ENCODE measurements around the gene PDS5B.
"Not testable (repeated sequence)": the region's sequence is repeated elsewhere in the genome, so short reads cannot be mapped to it uniquely, and the experiment has no call there.

DNA sequence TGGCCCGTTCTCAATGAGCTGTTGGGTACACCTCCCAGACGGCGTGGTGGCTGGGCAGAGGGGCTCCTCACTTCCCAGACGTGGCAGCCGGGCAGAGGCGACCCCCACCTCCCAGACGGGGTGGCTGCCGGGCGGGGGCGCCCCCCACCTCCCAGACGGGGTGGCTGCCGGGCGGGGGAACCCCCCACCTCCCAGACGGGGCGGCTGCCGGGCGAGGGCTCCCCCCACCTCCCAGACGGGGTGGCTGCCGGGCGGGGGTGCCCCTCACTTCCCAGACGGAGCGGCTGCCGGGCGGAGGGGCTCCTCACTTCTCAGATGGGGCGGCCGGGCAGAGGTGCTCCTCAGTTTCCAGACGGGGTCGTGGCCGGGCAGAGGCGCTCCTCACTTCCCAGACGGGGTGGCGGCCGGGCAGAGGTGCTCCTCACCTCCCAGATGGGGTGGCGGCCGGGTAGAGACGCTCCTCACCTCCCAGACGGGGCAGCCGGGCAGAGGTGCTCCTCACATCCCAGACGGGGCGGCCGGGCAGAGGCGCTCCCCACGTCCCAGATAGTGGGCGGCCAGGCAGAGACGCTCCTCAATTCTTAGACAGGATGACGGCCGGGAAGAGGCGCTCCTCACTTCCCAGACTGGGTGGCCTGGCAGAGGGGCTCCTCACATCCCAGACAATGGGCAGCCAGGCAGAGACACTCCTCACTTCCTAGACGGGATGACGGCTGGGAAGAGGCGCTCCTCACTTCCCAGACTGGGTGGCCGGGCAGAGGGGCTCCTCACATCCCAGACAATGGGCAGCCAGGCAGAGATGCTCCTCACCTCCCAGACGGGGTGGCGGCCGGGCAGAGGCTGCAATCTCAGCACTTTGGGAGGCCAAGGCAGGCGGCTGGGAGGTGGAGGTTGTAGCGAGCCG lies 135.1 kb downstream of the PDS5B start:
- TF ChIP-seq, protein P1, sequence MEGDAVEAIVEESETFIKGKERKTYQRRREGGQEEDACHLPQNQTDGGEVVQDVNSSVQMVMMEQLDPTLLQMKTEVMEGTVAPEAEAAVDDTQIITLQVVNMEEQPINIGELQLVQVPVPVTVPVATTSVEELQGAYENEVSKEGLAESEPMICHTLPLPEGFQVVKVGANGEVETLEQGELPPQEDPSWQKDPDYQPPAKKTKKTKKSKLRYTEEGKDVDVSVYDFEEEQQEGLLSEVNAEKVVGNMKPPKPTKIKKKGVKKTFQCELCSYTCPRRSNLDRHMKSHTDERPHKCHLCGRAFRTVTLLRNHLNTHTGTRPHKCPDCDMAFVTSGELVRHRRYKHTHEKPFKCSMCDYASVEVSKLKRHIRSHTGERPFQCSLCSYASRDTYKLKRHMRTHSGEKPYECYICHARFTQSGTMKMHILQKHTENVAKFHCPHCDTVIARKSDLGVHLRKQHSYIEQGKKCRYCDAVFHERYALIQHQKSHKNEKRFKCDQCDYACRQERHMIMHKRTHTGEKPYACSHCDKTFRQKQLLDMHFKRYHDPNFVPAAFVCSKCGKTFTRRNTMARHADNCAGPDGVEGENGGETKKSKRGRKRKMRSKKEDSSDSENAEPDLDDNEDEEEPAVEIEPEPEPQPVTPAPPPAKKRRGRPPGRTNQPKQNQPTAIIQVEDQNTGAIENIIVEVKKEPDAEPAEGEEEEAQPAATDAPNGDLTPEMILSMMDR (conservative IDR thresholded peaks at IDR 0.05; ENCODE audit: low read depth in 2 of 2): not testable (repeated sequence)
- TF ChIP-seq, protein P2, sequence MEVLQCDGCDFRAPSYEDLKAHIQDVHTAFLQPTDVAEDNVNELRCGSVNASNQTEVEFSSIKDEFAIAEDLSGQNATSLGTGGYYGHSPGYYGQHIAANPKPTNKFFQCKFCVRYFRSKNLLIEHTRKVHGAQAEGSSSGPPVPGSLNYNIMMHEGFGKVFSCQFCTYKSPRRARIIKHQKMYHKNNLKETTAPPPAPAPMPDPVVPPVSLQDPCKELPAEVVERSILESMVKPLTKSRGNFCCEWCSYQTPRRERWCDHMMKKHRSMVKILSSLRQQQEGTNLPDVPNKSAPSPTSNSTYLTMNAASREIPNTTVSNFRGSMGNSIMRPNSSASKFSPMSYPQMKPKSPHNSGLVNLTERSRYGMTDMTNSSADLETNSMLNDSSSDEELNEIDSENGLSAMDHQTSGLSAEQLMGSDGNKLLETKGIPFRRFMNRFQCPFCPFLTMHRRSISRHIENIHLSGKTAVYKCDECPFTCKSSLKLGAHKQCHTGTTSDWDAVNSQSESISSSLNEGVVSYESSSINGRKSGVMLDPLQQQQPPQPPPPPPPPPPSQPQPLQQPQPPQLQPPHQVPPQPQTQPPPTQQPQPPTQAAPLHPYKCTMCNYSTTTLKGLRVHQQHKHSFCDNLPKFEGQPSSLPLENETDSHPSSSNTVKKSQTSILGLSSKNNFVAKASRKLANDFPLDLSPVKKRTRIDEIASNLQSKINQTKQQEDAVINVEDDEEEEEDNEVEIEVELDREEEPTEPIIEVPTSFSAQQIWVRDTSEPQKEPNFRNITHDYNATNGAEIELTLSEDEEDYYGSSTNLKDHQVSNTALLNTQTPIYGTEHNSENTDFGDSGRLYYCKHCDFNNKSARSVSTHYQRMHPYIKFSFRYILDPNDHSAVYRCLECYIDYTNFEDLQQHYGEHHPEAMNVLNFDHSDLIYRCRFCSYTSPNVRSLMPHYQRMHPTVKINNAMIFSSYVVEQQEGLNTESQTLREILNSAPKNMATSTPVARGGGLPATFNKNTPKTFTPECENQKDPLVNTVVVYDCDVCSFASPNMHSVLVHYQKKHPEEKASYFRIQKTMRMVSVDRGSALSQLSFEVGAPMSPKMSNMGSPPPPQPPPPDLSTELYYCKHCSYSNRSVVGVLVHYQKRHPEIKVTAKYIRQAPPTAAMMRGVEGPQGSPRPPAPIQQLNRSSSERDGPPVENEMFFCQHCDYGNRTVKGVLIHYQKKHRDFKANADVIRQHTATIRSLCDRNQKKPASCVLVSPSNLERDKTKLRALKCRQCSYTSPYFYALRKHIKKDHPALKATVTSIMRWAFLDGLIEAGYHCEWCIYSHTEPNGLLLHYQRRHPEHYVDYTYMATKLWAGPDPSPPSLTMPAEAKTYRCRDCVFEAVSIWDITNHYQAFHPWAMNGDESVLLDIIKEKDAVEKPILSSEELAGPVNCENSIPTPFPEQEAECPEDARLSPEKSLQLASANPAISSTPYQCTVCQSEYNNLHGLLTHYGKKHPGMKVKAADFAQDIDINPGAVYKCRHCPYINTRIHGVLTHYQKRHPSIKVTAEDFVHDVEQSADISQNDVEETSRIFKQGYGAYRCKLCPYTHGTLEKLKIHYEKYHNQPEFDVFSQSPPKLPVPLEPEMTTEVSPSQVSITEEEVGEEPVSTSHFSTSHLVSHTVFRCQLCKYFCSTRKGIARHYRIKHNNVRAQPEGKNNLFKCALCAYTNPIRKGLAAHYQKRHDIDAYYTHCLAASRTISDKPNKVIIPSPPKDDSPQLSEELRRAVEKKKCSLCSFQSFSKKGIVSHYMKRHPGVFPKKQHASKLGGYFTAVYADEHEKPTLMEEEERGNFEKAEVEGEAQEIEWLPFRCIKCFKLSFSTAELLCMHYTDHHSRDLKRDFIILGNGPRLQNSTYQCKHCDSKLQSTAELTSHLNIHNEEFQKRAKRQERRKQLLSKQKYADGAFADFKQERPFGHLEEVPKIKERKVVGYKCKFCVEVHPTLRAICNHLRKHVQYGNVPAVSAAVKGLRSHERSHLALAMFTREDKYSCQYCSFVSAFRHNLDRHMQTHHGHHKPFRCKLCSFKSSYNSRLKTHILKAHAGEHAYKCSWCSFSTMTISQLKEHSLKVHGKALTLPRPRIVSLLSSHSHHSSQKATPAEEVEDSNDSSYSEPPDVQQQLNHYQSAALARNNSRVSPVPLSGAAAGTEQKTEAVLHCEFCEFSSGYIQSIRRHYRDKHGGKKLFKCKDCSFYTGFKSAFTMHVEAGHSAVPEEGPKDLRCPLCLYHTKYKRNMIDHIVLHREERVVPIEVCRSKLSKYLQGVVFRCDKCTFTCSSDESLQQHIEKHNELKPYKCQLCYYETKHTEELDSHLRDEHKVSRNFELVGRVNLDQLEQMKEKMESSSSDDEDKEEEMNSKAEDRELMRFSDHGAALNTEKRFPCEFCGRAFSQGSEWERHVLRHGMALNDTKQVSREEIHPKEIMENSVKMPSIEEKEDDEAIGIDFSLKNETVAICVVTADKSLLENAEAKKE (CRISPR knock-in tag; IDR thresholded peaks at IDR 0.05): not testable (repeated sequence)

All from GM23338 (cell line).